ENCODE measurements around the gene ATP6V0E2.
A peak's percentile ranks its signal among the peaks of the same experiment; 100 is the strongest.

ATP6V0E2 gene

DNA sequence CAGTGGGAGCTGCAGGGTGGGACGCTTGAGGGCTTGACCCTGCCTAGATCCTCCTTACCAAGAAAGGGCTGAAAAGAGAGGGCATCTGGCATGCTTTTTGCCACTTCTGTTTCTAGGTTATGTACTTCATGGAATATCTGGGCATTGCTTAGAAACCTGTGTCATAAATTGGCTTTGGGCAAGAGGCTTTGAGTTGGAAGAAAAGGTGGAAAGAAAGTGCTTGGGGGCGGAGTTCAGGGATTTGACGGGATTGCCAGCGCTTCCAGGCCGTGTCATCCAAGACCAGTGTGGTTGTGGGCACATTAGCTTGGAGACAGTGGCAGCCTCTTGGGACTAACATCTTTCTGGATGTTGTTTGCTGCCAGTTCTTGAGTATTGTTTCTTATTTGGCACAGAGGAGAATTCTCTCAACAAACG, 34.8 kb upstream of the ATP6V0E2 start:
- DNase-seq = peak; percentile 62

DNA sequence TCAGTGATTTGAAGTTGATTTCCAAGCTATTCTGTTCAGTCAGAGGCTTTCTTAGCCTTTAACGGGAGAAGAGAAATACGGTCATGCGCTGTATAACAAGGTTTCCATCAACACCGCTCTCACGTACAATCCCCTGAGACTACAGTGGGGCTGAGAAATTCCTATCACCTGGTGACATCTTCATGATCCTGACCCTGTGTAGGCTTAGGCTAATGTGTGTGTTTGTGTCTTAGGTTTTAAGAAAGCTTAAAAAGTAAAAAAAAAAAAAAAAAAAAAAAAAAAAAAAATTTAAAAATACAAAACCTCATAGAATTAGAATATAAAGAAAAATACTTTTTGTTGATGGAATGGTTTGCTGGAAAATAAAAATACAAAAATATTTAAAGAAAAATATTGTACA, 33.8 kb upstream of the ATP6V0E2 start:
- DNase-seq = no peak

DNA sequence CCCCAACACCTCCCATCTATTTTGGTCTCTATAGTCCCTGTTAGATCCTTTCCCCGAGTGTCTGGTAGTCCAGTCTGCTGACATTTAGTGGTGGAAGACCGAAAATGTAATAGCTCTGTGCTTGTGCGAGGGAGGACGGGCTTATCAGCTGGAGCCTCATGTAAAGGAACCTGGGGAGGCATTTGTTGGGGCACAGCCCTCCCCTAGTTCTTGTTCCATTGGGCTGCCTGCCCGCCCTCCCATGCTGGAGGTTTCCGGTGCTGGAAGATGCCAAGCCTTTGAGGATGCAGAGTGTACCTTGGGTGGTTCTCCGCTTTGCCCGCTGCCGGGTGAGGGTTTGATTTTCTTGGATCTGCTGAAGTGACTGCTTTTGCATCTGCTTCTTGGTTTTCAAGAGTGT, 30.2 kb upstream of the ATP6V0E2 start:
- DNase-seq = no peak

DNA sequence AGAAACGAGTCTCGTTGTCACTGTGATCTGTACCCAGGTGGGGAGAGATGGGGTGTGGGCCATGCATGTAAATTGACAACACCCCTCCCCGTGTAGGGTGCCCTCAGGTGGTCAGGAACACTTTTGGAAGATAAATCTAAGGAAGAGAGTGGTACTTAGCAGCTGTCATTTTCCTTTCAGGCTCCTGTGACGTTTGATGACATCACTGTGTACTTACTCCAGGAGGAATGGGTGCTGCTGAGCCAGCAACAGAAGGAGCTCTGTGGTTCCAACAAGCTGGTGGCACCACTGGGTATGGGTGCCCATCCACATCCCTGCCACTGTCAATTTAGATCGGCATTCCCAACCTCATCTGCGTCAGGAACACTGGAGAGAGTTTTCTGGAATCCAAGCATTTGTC, 29.3 kb upstream of the ATP6V0E2 start:
- no peak for DNase-seq

DNA sequence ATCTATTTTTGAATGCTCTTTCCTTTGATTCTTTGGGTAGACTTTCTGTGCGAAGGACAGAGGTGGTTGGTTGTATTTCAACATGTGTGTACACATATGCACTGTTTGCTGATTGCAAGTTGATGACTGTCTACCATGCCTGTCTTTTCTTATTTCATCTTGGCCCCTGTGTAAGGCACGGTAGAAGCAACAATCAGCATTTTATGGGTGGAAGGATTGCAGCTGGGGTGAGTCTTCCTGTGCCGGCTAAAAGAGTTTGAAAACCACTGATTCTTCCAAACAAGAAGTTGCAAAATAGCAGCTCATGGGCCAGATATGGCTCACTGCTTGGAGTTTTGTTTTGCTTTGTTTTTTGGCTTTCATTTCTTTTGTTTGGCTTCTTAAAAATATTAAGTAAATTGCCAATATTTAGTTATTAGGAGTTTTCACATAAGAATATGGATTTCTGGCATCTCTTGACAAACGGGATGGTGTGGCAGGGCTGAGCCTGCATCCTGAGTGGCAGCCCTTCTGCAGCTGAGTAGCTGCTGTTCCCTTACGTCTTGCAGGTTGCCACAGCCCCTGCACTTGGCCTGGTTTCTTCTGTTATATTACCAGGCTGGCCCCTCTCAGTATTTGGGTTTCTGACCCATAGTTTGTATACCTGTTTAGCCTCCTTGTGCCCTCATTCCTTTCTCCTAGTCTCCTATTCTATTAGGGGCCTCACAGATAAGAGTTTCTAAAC, 28.4 kb upstream of the ATP6V0E2 start:
- no peak for DNase-seq

DNA sequence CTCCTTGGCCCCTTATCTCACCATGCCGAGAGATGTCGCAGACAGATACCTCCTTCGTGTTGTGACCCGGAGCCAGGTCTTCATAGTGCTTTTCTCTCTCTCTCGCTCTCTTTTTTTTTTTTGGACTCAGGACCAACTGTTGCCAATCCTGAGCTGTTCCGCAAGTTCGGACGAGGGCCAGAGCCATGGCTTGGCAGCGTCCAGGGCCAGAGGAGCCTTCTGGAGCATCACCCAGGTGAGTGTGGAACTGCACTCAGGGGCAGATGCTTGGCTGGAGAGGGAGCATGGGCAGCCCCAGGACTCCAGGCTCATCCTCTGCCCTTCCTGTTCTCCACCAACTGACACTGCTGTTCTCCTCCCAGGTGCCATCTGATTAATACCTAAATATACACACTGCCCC, 27.7 kb upstream of the ATP6V0E2 start:
- DNase-seq = no peak

DNA sequence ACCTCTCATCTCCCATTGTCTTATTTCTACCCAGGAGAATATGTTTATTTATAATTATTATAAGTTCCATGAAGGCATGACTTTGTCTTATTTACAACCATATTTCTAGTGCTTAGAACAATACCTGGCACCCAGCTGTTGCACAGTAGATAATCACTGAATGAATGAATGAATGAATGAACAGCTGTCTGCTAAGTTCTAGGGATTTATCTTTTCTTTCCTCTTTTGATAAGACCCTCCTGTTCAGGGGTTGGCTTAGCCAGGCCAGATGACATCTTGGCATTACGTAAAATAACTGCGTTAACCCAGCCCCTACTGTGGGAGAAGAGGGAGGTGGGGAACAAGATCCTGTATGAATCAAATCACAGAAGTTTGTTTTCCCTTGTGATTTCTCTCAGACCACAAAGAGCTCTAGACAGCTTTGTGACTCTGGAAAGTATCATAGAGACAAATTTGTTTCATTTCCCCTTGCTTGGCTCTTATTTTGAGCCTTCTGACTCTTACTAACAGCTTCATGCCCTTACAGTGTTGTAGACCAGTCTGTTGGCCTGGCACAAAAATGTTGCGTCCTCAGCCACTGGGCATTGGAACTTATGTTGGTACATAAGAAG, 27.2 kb upstream of the ATP6V0E2 start:
- DNase-seq = no peak

DNA sequence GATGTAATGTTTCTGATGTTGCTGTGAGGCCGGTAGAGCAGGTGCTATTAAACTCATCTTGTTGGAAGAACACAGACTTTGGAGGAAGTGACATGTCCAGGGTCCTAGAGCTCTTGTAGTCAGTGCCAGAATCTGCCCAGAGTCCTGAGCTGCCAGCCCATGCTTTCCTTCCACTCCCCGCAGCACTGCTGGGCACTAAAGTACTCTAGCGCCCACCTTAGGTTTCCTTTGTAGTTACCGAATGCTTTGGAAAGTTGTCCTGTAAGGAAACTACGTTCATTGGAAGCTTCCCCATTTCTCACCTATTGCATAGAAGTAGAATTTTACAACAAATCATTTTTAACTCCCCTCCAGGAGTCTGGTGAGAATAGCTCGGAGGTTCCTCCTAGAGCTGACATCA, 24.6 kb upstream of the ATP6V0E2 start:
- no peak for DNase-seq

DNA sequence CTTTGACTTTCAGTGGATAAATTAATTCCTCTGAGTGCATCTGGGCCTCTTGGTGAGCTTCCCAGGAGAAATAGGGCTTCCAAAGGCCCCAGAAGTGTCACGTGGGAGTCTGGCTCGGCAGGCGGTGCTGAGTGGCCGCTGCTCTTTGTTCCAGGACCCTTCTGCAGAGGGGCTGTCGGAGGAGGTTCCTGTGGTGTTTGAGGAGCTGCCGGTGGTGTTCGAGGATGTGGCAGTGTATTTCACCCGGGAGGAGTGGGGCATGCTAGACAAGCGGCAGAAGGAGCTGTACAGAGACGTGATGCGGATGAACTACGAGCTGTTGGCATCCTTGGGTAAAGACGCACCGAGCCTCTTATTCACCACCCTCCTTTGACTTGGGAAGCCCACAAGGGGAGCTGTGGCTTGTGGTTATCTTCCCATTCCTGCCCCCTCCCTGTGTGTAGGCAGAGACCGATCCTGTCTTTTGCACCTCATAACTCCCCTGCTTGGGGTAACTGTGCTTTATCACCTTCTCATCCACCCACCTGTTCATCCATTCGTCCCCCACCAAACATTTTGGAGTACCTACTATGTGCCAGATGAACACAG, 23.7 kb upstream of the ATP6V0E2 start:
- no peak for DNase-seq

DNA sequence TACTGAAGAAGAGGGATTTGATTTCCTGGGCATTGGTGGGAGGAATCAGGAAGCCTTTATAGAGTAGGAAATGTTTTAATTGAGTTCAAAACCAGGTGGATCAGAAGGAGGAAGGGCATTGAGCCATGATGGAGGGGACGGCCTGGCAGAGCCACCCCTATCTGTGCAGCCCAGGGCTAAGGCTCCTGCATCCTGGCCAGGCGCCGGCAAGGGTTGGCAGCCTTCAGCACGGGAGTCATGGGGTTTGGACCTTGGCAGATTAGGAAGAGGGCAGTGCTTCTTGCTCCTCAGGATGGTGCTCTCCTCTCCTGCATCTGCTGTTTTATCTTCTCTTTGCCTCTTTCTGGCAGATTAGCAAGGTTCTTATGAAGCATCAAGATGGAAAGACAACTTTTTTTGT, 23.1 kb upstream of the ATP6V0E2 start:
- no peak for DNase-seq

DNA sequence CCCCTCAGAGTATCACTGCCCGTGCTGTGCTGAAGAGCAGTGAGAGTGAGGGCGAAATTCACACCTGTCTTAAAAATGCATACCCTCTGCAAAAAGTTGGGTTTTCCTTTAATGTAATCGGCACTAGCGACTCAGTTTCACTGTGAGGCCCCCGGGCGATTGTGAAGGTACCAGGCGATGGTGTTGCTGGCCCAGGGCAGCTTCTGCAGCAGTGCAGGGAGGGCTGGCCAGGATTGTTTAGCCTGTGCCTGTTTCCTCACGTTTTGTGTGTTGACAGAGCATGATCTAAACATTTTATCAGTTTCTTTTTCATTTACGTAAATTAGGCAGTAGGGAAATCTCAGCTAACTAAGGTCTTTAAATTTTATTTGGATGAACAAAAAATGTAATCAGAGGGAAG, 22.3 kb upstream of the ATP6V0E2 start:
- no peak for DNase-seq

DNA sequence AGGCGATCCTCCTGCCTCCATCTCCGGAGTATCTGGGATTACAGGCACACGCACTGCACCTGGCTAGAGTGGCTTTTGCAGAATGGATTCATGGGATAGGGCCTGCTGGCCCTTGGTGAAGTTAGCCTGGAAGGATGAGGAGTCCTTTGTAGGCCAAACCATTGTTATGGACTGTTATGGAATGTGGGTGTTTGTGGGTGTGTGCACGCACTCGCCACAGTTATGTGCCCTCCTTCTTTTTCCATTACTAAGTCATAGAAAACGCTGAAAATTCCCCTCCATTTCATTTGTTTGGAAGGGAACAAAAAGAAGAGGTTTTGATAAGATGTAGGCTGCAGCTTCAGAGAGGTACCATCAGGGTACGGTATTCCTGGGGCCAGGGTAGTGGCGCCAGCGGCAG, 20.6 kb upstream of the ATP6V0E2 start:
- no peak for DNase-seq

DNA sequence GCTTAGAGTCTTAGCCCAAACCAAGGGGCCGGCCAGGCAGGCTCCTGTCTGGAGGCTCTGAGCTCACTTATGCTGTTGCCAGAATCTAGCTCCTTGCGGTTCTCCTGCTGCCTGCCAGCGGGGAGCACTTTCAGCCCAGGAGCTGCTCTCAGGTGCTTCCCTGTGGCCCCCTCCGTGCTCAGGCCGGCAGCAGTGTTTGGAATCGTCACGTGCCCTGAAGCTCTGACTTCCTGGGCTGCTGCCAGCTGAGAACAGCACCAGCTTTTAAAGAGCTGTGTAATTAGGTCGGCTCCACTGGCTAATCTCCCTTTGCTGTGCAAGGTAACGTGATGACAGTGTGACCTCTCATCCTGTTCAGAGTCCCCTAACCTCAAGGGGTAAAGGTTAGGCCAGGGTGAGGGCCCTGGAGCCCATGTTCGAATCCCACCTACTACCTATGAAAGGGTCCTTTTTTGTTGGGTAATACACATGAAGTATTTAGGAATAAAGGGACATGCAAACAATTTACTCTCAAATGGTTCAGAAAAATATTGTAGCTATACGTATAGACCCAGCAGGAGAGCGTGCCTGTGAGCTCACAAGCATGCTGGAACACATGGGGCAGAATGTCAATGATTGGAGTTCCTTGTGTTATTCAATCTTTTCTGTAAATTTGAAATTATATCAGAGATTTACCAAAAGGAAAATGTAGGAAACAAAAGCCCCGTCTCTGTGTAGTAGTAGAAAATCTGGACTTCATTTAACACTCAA, 19.0 kb upstream of the ATP6V0E2 start:
- peak; percentile 93 for DNase-seq

DNA sequence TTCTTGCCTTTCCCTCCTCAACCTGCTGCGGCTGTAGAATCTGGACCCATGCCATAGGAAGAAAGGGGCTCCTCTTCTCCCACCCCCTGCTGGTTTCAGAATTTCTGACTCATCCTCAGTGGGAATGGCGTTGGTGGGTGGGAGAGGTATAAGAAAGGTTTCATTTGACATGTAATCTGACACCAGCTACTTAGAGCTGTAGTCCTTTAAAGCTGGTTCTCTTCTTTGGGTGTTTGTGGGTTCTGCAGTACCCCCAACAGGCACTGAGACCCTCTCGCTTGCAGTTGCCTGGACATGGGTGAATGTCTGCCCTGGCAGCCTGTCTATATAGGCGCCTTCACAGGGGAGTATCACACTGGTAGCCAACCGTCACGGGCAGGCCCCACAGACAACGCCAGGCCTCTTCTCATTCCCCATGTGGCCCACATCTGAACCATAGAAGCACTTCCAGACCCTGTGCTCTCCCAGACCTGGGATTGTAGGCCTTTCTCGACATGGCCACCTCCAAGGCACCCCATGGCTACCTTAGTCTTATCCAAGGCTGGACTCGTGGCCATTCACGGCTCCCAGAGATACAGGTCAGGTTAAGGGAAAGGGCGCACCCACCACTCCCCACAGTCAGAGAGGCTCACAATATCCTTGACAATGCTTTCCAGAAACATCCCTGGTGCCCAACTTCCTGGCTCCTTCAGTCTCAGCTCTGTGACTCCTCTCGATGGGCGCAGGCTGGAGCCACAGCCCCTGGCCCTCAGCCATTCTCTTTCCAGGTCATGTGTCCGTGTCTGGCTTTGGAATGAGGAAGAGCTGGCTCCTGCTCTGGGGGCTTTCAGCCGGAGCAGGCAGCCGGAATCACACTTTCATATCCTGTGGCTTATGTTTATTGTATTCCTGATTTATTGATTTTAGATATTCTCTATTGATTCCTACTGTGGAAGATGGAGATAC, 18.1 kb upstream of the ATP6V0E2 start:
- peak; percentile 43 for DNase-seq

DNA sequence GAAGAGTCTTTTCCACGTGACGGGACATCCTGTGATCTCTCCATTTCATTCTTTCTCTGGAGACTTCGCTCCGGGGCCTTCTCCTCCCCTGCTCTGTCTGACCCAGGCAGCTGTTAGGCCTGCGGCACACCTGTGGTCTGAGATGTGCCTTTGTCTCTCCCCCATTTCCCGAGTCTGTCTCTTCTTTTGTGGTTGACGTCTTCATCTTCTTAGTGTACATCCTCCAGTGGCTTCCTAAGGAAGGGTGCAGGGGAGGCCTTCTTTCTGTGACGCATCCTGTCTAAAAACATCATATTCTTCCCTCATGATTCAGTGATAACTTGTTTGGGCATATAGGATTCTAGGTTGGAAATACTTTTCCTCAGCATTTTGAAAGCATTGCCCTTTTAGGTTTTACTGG, 17.2 kb upstream of the ATP6V0E2 start:
- DNase-seq = no peak

DNA sequence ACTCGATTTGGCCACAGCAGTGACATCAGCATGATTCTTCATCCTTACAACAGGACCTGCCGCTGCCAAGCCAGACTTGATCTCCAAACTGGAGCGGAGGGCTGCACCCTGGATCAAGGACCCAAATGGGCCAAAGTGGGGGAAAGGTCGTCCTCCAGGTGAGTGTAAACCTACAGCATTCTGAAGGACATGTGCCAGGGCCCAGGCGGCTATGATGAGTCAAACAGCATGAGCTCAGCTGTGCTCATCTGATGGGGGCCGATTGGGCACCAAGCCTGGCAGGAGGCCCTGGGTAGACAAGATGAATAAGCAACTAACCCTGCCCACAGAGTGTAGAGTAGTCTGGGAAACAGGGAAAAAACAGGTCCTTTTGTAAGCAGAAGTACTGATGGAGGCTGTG, 14.4 kb upstream of the ATP6V0E2 start:
- no peak for DNase-seq

DNA sequence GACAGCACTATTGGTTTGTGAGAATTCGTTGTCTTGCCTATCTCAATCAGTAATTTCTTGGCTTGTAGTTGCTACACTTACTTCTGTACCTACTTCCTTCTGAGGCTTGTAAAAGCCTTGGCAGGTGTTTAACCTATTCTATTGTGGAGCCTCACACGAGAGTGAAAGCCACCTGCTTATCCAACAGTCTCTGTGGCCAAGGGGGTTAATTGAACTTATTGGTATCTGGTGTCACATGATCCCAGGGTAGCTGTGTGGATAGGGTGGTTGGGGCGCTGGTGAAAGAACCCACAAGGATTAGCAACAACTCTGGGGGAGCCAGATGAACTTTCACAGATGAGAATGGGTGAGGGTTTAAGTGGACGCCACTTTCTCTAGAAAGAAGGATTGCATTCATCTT, 13.9 kb upstream of the ATP6V0E2 start:
- DNase-seq = no peak

DNA sequence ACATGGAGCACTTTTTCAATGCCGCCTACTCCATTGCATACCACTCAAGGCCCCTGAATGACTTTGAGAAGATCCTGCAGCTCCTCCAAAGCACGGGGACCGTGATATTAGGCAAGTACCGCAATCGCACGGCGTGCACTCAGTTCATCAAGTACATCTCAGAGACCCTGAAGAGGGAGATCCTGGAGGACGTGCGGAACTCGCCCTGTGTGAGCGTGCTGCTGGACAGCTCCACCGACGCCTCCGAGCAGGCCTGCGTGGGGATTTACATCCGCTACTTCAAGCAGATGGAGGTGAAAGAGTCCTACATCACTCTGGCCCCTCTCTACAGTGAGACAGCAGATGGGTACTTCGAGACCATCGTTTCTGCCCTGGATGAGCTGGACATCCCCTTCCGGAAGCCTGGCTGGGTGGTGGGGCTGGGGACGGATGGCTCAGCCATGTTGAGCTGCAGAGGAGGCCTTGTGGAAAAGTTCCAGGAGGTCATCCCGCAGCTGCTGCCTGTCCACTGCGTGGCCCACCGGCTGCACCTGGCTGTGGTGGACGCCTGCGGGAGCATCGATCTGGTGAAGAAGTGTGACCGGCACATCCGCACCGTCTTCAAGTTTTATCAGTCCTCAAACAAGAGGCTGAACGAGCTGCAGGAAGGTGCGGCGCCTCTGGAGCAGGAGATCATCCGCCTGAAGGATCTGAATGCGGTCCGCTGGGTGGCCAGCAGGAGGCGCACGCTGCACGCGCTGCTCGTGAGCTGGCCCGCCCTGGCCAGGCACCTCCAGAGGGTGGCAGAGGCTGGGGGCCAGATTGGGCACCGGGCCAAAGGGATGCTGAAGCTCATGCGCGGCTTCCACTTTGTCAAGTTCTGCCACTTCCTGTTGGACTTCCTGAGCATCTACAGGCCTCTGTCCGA, 12.7 kb upstream of the ATP6V0E2 start:
- peak; percentile 24 for DNase-seq

DNA sequence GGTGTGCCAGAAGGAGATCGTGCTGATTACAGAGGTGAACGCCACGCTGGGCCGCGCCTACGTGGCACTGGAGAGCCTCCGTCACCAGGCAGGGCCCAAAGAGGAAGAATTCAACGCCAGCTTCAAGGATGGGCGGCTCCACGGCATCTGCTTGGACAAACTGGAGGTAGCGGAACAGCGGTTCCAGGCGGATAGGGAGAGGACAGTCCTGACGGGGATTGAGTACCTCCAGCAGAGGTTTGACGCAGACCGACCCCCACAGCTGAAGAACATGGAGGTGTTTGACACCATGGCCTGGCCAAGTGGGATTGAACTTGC, 12.1 kb upstream of the ATP6V0E2 start:
- DNase-seq = no peak

DNA sequence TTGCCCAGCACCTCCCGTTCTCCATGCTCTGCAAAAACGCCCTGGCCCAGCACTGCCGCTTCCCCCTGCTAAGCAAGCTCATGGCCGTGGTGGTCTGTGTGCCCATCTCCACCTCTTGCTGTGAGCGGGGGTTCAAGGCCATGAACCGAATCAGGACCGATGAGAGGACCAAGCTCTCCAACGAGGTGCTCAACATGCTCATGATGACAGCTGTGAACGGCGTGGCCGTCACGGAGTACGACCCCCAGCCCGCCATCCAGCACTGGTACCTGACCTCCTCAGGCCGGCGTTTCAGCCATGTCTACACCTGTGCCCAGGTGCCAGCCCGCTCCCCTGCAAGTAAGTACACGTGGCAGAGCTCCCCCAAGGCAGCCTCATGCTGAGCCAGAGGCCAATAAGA, 11.6 kb upstream of the ATP6V0E2 start:
- no peak for DNase-seq

DNA sequence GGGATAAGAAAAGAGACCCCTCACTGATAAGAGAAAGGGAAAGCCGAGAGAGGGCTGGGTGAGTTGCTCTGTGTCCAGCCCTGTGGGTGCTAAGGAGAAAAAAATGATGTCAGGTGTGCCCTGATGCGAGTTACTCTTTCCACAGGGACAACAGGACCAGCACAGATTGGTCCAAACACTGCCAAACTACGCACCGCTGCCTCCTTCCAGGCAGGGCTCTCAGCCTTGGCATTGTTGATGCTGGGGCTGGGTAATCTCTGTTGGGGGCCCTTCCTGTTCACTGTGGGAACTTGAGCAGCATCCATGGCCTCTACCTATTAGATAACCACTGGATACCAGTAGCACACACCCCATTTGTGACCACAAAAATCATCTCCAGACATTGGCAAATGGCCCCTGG, 10.3 kb upstream of the ATP6V0E2 start:
- DNase-seq = no peak

DNA sequence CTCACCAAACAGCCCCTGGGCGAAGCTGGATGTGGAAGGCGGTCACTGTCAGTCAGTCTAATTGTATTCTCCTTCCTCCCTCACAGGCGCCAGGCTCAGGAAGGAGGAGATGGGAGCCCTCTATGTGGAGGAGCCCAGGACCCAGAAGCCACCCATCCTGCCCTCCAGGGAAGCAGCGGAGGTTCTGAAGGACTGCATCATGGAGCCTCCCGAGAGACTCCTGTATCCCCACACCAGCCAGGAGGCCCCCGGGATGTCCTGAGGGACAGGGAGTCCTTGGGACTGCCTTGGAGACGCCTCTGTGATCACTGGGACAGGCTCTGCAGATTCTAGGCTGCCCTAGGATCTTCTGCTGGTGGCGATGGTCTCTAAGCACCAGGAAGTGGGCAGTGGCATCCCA, 9.7 kb upstream of the ATP6V0E2 start:
- no peak for DNase-seq

Data from DMS53 (cell line).